GM13976 (cell line): ENCODE data around the gene CIAO2B.

ENCODE experiments used
- DNase-seq: peaks from one replicate; pipeline ENCODE4 v3.0.0; 2012; ENCODE audit warnings: low spot score
- in situ Hi-C: fragments of 300-500 bp; cut with MboI; formaldehyde crosslinking; loops from one replicate; pipeline ENCODE4 v1.12.0; 2022; ENCODE audit warnings: low sequenced_read_pairs, mixed read lengths, inconsistent platforms; ENCODE audit not compliant: unreplicated experiment
- TF ChIP-seq, protein P1 (sequence below): IDR thresholded peaks from 2 replicates; pipeline ENCODE4 v1.5.1; 2012; ENCODE audit warnings: borderline replicate concordance, mild to moderate bottlenecking; ENCODE audit not compliant: insufficient read depth; ENCODE audit errors: extremely low read depth, missing control alignments, control extremely low read depth

The CIAO2B gene

DNA sequence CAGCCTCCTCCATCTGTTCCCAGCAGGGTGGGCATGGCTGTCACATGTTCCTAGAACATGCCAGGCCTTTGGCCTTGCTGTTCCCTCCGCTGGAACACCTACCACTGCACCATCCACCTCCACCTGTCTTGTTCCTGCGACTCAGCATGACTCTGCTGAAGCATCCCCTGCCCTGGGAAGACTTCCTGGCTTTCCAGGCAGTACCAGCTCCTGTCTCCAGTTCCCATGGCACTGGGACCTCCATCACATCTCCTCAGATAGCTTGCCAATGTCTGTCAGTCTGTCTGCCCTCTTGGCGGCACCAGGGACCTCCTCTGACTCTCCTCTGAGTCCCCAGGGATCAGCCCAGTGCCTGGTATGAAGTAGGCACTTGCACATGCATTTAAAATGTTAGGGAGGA, 38.2 kb downstream of the CIAO2B start:
- TF ChIP-seq, protein P1, sequence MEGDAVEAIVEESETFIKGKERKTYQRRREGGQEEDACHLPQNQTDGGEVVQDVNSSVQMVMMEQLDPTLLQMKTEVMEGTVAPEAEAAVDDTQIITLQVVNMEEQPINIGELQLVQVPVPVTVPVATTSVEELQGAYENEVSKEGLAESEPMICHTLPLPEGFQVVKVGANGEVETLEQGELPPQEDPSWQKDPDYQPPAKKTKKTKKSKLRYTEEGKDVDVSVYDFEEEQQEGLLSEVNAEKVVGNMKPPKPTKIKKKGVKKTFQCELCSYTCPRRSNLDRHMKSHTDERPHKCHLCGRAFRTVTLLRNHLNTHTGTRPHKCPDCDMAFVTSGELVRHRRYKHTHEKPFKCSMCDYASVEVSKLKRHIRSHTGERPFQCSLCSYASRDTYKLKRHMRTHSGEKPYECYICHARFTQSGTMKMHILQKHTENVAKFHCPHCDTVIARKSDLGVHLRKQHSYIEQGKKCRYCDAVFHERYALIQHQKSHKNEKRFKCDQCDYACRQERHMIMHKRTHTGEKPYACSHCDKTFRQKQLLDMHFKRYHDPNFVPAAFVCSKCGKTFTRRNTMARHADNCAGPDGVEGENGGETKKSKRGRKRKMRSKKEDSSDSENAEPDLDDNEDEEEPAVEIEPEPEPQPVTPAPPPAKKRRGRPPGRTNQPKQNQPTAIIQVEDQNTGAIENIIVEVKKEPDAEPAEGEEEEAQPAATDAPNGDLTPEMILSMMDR, result no peak
- in situ Hi-C loops, result no loop called here
- no peak for DNase-seq

GRCh38 chr16:66895689-66895979, 38.6 kb downstream of the CIAO2B start:
- no peak for DNase-seq
- TF ChIP-seq, protein P1, result no peak
- in situ Hi-C loops, result no loop called here

GRCh38 chr16:66894948-66895688, 39.1 kb downstream of the CIAO2B start:
- TF ChIP-seq, protein P1, result peak; percentile 83
- peak; percentile 83 for DNase-seq
- in situ Hi-C loops, result no loop called here

DNA sequence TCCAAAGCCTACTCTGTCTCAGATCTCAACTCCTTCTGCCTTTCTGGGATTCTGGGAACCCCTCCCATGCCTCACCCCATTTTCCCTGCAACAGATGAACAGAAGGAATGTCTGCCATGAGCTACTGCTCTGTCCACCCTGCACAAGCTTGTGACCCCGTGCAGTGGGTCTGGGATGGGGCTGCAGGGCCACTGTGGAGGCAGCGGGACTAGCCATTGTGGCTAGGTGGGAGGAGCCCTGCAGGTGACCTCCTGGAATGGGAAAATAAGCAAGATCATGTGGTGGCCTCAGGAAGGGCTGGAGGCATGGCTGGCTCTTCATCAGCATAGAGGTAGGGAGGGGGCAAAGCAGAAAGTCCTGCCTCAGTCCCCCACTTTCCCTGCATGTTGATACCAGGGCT, 40.1 kb downstream of the CIAO2B start:
- TF ChIP-seq, protein P1, result no peak
- in situ Hi-C loops, result no loop called here

DNA sequence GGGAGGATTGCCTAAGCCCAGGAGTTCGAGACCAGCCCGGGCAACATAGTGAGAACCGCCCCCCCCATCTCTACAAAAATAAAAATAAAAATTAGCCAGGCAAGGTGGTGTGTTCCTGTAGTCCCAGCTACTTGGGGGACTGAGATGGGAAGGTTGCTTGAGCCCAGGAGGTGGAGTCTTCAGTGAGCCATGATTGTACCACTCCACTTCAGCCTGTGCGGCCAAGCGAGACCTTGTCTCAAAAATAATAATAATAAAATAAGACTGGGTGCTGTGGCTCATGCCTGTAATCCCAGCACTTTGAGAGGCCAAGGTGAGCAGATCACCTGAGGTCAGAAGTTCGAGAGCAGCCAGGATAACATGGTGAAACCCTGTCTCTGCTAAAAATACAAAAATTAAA, 42.4 kb downstream of the CIAO2B start:
- in situ Hi-C loops, result no loop called here
- no peak for DNase-seq
- TF ChIP-seq, protein P1, result no peak

More for the DNA sequence above, 40.1 kb downstream of the CIAO2B start:
- DNase-seq, result no peak

DNA sequence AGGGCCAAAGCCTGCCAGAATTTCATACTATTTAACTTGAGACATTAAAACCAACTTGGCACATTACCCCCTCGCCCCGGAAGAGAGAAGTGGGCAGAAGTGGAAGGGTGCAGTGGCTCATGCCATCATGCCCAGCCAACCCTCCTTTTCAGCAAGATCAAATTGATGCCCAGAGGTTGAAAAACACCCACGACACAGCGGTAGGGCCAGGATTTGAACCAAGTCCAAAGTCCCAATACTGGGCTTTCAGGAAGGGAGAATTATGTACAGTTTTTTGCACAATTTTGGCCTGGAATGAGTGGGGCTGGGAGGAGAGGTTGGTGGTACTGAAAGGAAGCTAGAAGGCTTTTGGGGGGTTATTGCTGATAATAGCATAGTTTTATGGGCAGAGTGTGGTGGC, 42.8 kb downstream of the CIAO2B start:
- TF ChIP-seq, protein P1, result no peak
- in situ Hi-C loops, result no loop called here
- no peak for DNase-seq
